HS-27A (cell line): ENCODE results near the gene MMP25.

ENCODE experiments used
- DNase-seq: peaks from one replicate; pipeline ENCODE4 v3.0.0-alpha.2; 2012; ENCODE audit warnings: low read depth, missing footprints

Gene MMP25

DNA sequence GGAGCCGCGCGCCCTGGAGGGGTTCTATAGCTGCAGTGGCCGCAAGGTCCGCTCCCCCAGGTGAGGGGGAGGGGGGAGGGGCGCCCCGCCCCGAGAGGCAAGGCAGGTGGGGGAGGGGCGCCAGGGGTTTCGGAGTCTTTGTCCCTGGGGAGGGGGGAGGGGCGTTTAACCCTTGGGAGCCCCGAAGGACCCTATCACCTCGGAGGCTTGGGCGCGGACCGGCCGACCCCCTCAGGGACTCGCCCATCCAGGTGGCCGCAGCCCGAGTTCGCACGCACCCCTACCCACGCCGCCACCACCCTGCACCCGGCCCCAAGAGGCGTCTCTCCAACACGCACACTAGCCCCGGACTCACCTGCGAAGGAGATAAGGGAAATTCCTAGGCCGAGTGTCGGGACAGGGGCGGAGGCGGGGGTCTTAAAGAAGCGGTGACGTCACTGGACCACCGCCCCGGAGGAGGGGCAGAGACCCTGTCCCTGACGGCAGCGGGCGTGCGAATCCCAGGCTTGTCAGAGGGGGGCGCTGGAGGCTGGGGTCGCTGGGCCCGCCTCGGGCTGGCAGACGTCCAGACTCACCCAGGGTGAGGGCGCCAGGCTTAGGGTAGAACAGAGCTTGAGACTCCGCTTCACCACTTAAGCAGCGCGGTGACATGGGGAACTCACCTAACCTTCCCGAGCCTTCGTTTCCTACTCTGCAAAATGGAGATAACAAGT is 28.4 kb upstream of the MMP25 start, which contains the start of gene CLDN6:
Gene CLDN6 (minus strand): TSS at position 390 of the 713 bp plus-strand sequence. CDS start 2,162 bp downstream, outside the sequence.
- DNase-seq = no peak

DNA sequence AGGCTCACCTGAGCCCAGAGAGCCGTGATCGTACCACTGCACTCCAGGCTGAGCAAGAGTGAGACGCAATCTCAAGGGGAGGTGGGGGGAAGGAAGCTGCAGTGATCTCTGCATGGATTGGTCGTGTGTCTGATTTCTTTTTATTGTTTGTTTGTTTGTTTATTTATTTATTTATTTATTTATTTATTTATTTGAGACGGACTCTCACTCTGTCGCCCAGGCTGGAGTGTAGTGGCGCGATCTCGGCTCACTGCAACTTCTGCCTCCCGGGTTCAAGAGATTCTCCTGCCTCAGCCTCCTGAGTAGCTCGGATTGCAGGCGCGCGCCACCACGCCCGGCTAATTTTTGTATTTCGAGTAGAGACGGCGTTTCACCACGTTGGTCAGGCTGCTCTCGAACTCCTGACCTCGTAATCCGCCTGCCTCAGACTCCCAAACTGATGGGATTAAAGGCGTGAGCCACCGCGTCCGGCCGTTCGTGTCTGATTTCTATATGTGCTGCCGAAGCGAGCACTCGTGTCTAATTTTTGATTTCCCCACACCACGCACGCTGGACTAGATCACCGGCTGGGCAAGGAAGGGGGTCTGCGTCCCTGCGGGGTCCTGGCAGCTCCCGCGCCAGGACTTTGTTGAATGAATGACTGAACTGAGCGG is 26.6 kb upstream of the MMP25 start:
- no peak for DNase-seq

DNA sequence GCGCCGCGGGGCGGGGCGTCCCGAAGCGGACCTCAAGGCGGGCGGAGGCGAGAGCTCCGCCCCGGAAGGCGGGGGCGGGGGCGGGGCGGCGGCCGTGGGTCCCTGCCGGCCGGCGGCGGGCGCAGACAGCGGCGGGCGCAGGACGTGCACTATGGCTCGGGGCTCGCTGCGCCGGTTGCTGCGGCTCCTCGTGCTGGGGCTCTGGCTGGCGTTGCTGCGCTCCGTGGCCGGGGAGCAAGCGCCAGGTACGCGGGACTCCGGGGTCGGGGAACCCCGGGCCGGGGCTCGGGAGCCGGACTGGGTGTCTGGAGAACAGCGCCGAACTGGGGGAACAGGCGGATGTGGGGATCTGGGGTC is 26.1 kb upstream of the MMP25 start, which contains the start of gene TNFRSF12A:
Gene TNFRSF12A (plus strand): TSS at position 122 of the 357 bp plus-strand sequence. CDS start 30 bp downstream, at position 152.
- DNase-seq = peak; percentile 35

DNA sequence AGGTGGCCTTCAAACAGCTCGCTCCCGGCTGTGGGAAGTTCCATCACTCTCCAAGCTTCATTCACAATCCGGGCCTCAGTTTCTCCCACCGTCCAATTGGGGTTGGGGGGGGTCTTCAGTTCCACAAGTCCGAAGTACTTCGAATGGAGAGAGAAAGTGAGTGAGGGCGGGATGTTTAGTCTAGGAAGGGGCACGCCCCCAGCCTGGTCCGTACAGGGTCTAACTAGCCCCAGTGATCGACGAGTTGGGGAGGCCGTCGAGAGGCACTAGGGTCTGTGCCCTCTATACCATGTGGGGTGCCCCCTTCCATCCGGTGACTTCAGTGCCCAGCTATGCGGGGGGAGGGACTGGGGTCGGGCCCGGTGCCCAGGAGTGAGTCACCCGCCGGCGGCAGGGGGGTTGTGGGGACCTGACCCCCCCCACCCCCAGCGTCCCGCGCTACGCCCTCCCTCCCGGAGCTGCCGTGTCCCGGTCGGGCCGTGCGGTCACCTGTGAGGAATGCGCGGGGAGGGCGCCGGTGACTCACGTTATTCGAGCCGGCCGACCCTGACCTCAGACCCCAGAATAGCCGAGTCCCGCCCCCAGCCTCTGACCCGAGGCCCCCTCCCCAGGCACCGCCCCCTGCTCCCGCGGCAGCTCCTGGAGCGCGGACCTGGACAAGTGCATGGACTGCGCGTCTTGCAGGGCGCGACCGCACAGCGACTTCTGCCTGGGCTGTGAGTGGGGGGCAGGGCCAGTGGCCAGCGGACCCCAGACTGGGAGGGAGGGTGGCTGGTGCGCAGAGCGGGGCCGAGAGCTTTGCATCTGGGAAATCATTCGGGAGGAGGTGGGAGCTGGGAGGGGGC is 25.5 kb upstream of the MMP25 start:
- peak; percentile 88 for DNase-seq

DNA sequence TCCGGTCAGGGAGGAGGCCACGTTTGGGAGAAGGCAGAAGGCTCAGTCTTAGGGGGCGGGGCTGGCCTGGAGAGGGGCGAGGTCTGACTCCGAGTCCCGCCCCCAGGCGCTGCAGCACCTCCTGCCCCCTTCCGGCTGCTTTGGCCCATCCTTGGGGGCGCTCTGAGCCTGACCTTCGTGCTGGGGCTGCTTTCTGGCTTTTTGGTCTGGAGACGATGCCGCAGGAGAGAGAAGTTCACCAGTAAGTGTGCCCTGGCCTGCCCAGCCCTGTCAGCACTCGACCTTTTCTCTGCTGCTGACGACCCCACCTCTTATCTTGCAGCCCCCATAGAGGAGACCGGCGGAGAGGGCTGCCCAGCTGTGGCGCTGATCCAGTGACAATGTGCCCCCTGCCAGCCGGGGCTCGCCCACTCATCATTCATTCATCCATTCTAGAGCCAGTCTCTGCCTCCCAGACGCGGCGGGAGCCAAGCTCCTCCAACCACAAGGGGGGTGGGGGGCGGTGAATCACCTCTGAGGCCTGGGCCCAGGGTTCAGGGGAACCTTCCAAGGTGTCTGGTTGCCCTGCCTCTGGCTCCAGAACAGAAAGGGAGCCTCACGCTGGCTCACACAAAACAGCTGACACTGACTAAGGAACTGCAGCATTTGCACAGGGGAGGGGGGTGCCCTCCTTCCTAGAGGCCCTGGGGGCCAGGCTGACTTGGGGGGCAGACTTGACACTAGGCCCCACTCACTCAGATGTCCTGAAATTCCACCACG is 24.7 kb upstream of the MMP25 start:
- DNase-seq = peak; percentile 96

DNA sequence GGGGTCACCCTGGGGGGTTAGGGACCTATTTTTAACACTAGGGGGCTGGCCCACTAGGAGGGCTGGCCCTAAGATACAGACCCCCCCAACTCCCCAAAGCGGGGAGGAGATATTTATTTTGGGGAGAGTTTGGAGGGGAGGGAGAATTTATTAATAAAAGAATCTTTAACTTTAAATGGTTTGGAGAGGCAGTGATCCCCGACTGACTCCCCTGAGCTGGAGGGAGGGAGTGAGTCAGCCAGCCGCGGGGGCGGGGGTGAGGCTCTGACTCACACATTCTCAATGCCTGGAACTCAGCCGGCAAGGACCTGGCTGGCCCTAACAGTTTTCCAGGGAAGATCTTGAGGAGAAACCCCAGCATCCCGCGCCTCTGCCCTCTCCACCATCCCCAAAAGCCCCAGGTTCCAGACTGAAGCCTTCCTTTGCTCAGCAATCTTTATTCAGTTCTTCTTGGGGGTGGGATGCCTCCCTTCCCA is 24.1 kb upstream of the MMP25 start:
- DNase-seq = peak; percentile 89

DNA sequence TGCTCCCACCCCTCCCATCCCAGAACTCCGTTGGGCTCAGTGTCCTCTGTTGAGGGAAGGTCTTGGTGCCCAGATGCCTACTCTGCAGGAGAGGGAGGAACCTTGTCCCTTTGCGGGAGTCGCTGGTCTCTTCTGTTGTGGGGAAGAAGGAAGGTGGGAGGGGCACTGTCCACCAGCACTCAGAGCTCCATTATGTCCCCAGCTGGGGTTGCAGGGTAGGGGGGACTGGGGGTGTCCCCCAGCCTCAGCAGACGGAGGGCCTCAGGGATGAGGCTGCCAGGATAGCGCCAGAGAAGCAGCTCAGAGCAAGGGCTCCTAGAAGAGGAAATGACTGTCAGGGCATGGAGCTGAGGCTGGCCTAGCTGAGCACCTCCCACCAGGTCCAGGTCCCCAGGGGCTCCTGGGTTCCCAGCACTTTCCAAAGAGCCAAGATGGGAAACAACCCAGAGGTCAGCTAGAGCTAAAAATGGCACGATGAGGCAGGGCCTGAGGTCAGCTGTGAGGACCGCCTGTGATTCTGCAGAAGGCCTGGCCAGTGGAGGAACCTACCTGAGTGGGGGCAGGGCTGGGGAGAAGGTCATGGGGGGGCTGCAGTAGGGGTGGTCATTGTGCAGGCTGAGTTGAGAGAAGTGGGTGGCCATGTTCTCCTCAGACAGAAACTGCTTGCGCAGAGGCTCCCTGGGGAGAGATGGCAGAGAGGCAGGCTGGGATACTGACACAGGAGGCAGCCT is 23.5 kb upstream of the MMP25 start:
- DNase-seq = peak; percentile 54

DNA sequence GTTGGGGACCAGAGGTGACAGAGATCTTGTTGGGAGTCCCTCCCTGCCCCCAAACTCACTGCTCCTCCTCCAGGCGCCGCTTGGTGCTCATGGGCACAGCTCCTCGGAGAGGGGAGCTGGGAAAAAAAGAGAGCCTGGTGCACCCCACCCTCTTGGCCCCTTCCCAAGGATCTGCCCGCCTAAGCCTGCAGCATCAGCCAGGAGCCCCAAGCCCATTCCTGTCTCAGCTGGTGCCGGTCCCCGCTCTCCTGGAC is 23.0 kb upstream of the MMP25 start:
- peak; percentile 81 for DNase-seq

DNA sequence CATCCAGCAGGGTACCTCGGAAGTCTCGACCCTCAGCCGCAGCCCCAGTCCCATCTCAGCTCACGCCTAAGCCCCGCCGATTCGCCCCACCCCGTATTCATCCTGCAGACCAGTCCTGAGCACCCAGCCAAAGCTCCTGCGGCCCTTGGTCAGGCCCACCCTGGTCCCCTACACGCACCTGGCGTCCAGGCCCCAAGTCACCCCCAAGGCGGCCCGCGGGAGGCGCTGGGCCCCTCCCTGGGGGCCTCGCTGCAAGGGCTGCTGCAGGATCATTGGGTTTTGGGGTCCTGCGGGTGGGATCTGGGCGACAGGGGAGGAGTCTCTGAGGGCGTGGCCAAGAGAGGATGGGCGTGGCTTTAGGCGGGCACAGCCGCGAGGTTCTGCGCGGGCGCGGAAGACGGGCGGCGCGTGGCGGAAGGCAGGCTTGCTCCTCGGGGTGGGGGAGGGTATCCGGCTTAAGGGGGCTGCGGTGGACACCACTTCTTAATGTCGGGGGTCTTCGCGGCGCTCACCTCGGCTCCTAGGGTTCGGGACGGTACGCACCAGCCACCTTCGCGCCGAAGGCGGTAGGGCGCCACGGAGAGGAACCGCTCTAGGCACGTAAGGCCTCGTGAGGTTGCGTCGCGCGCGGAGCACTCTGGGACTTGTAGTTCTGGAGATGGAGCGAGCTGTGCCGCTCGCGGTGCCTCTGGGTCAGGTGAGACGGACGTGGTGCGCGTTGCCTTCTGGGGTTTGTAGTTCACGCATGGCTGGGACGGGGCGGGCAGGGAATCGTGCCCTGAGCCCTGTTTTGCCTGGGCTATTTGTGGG is 22.5 kb upstream of the MMP25 start, which contains the start of the genes HCFC1R1 and THOC6:
Gene HCFC1R1 (minus strand): TSS at position 274 of the 810 bp plus-strand sequence. CDS start 1 bp downstream, at position 273.
Gene THOC6 (plus strand): TSS at position 367 of the 810 bp plus-strand sequence. CDS start 292 bp downstream, at position 659.
- DNase-seq = peak; percentile 95

DNA sequence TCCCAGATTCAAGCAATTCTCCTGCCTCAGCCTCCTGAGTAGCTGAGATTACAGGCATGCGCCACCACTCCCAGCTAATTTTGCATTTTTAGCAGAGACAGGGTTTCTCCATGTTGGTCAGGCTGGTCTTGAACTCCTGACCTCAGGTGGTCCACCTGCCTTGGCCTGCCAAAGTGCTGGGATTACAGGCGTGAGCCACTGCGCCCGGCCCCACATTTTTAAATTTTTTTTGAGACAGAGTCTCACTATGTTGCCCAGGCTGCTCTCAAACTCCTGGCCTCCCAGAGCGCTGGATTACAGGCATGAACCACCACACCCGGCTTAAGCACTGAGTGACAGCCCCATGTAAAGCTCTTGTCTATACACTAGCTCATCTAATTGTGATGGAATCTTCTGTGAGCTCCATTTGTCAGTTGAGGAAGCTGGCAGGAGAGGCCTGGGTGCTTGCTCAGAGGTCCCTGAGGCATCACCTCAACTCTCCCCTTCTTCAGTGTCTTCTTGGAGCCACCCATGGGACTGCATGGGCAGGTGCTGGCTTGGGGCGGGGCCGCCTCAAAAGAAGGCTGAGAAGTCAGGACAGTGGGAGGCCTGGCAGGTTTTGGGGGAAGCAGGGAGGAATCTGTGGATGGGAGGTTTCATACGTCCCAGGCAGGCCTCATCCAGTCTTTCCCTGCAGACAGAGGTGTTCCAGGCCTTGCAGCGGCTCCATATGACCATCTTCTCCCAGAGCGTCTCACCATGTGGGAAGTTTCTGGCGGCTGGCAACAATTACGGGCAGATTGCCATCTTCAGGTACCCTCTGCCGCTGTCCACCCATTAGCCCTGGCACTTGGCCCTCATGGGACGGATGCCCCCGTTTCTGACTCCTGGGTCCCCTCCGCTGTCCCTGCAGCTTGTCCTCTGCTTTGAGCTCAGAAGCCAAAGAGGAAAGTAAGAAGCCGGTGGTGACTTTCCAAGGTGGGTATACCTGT is 21.0 kb upstream of the MMP25 start:
- no peak for DNase-seq

DNA sequence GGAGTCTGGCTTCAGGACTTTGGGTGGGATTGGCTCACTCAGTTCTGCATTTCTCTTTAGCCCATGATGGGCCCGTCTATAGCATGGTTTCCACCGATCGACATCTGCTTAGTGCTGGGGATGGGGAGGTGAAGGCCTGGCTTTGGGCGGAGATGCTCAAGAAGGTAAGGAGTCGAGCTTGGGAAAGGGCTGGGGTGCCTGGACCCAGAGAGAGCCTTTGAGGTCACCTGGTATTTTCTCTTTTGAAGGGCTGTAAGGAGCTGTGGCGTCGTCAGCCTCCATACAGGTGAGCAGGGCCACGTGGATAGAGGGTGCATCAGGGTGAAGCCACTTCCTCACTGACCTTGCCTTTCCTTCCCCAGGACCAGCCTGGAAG is 20.4 kb upstream of the MMP25 start:
- no peak for DNase-seq

DNA sequence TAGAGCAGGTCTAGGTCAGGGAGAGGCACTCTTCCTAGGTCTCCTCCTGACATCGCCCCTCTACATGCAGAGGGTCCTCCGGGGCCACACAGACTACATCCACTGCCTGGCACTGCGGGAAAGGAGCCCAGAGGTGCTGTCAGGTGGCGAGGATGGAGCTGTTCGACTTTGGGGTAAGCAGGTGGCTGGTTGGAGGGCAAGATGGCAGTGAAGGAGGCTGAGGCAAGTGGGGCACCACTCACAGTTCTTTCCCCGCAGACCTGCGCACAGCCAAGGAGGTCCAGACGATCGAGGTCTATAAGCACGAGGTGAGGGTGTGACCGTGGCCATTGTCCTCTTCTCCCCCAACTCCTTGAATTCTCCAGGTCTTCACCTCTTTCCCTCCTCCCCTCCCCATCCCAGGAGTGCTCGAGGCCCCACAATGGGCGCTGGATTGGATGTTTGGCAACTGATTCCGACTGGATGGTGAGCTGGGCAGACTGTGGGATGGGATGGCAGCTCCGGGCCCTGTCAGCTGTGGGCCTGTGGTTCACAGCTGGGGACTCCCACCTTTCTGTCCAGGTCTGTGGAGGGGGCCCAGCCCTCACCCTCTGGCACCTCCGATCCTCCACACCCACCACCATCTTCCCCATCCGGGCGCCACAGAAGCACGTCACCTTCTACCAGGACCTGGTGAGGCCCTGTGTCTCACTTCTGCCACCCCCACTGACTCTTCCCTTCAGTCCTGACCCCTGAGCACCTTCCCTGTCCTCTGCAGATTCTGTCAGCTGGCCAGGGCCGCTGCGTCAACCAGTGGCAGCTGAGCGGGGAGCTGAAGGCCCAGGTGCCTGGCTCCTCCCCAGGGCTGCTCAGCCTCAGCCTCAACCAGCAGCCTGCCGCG is 19.5 kb upstream of the MMP25 start:
- no peak for DNase-seq

DNA sequence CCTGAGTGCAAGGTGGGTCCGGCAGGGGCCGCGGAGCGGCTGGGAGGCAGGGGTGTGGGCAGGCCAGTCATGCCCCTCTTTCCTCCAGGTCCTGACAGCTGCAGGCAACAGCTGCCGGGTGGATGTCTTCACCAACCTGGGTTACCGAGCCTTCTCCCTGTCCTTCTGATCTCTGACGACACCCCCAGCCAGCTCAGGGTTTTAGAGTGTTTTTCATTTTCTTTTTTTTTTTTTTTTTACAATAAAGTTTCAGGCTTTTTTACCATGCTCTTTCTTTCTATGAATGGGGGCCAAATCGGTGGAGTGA is 18.9 kb upstream of the MMP25 start:
- no peak for DNase-seq

DNA sequence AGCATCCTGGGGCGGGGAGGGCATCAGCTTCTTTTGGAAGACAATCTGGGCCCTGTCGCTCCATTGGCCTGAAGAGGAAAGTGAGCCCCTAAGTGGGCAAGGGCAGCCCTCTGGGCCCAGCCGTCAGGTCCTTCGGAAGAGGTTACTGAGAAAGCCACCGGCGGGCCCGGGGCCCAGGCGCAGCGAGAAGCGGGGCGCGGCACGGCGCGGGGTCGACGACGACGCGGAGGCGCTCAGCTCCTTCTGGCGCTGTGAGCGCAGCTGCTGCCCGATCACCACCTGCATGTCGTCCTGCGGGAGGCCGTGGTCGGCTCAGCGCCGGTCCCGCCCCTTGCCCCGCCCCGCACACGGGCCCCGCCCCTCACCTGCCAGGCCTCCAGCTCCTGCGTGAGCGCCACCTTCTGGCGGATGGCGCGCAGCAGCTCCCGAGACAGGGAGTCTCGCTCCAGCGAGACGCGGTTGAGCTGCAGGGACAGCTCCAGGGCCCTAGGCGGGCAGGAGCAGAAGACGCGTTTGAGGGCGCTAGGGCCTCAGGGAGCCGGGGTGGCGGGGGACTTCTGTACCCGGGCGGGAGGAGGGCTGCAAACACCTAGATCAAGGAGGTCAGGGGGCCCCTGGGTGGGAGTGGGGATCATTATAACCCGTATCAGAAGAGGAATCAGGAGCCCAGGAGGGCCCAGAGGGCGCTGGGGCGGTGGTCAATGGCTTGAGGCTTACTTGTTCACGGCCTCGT is 18.2 kb upstream of the MMP25 start:
- DNase-seq = no peak

DNA sequence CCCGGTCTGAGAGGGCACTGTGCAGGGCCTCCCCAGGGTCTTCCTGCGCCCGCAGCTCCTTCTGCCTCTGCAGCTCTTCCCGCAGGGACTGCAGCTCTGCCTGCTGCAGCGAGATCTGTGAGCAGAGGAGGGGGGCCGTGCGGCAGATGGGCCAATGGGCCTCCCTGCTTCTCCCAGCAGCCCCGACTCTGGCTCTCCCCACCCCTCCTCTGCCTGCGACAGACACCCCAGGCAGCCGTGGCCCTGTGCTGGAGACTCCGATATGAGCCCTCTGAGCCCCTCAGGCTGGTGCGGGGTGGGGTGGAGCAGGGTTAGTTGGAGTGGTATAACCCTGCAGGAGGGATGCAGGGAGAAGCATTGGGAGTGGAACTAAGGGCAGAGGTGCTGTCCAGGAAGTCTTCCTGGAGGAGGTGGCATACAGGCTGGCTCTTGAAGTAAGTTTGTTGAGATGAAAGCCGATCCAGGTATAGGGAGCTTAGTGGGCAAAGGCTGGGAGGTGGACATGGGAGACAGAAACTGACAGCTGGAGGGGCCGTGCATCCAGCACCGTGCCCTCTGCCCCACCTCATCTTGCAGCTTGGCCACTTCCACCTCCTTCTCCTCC is 17.5 kb upstream of the MMP25 start:
- no peak for DNase-seq

DNA sequence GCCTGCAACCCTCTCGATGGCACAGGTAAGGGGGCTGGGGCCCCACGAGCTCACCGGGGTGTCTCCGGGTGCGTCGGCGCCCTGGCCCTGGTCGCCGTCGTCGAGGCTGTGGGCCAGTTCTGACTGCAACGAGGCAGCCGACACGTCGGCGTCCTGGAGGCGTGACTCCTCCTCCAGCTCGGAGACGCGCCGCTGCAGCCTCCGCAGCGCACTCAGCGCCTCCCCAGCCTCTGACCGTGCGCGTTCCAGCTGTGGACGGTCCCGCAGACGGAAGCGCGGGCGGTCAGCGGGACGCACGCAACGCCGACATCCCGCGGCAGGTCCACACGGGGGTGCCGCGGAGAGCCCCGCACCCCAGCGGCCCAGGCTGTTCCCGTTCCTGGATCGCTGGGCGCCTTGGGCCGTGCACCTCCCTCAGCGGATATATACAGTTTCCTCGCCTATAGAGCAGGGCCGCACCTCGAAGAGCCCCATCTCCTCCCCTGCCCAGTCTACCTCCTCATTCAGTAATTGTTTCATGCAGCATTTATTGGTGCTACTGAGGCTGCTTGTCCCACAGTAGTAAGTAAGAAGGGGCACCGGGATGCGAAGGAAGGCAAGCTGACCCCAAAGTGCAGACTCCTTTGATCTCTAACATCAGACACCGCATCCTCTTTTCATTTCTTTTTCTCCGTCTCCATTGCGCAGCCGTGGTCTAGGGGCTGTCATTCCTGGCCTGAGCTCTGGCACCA is 16.7 kb upstream of the MMP25 start:
- DNase-seq = no peak
